ENCODE data around the gene ZMYND15.

- TF ChIP-seq POLR2AphosphoS5 (IDR thresholded peaks at IDR 0.05; ENCODE audit: low read depth, low read length) (no peak), POLR2AphosphoS2 (IDR thresholded peaks at IDR 0.05; ENCODE audit: low read depth, low read length) (no peak), POLR2A (IDR thresholded peaks at IDR 0.05; ENCODE audit: insufficient read depth in 1 of 2, low read depth in 2 of 2, low read length in 2 of 2) (no peak)
Measured at GRCh38 chr17:4706121-4706520, 33.5 kb upstream of the ZMYND15 start.
